HG03521 (cell line): Measurements from ENCODE around the gene OSBPL5.

Source experiments
- ATAC-seq: cut with Tn5 transposase; IDR thresholded peaks from one replicate; pipeline ENCODE4 v1.9.1; 2021; ENCODE audit warnings: mild to moderate bottlenecking, moderate library complexity; ENCODE audit not compliant: unreplicated experiment

OSBPL5 gene

GRCh38 chr11:3164552-3165151 is 458 bp downstream of the OSBPL5 start:
- no peak for ATAC-seq

- no peak for ATAC-seq
These were observed 965 bp downstream of the OSBPL5 start for GRCh38 chr11:3164138-3164551.

GRCh38 chr11:3163241-3163981 is 1.7 kb downstream of the OSBPL5 start:
- ATAC-seq: no peak

- no peak for ATAC-seq
These were observed 2.5 kb downstream of the OSBPL5 start for GRCh38 chr11:3162410-3163240.

- no peak for ATAC-seq
These were observed 3.2 kb downstream of the OSBPL5 start for GRCh38 chr11:3161720-3162409.

- ATAC-seq: no peak
These were observed 3.8 kb downstream of the OSBPL5 start for GRCh38 chr11:3161309-3161708.

- ATAC-seq: no peak
These were observed 4.7 kb downstream of the OSBPL5 start for GRCh38 chr11:3160252-3161031.

- ATAC-seq: no peak
These were observed 5.6 kb downstream of the OSBPL5 start for GRCh38 chr11:3159296-3160190.

GRCh38 chr11:3158821-3159220 is 6.3 kb downstream of the OSBPL5 start:
- no peak for ATAC-seq

GRCh38 chr11:3158131-3158591 is 6.9 kb downstream of the OSBPL5 start:
- no peak for ATAC-seq

GRCh38 chr11:3157381-3158130 is 7.6 kb downstream of the OSBPL5 start:
- no peak for ATAC-seq

- ATAC-seq: no peak
These were observed 8.3 kb downstream of the OSBPL5 start for GRCh38 chr11:3156661-3157311.

- no peak for ATAC-seq
These were observed 8.8 kb downstream of the OSBPL5 start for GRCh38 chr11:3156282-3156660.

GRCh38 chr11:3155691-3156258 is 9.3 kb downstream of the OSBPL5 start:
- no peak for ATAC-seq

GRCh38 chr11:3155216-3155615 is 9.9 kb downstream of the OSBPL5 start:
- ATAC-seq: no peak

GRCh38 chr11:3154001-3154599 is 11.0 kb downstream of the OSBPL5 start:
- no peak for ATAC-seq

- ATAC-seq: no peak
These were observed 11.7 kb downstream of the OSBPL5 start for GRCh38 chr11:3153291-3153861.
